Progenitor cell of endocrine pancreas (in vitro differentiated cells): ENCODE measurements around the gene ZNF366. TPM values are rescaled to one million over a fixed set of nuclear protein-coding genes. Genes with fewer than 3 reads are reported as not detected.

Source experiments
- DNase-seq: peaks from one replicate; pipeline ENCODE4 v3.0.0; 2021; ENCODE audit warnings: low spot score; ENCODE audit not compliant: unreplicated experiment
- H3K27ac Mint-ChIP-seq: 2 replicates; pipeline ENCODE4 v1.8.0; 2021; ENCODE audit warnings: mild to moderate bottlenecking, moderate library complexity, mixed read lengths
- H3K27me3 Mint-ChIP-seq: 2 replicates; pipeline ENCODE4 v1.8.0; 2021; ENCODE audit warnings: mixed read lengths
- H3K36me3 Mint-ChIP-seq: 2 replicates; pipeline ENCODE4 v1.8.0; 2022; ENCODE audit warnings: mixed read lengths; ENCODE audit not compliant: insufficient read depth
- H3K4me1 Mint-ChIP-seq: 2 replicates; pipeline ENCODE4 v1.8.0; 2021; ENCODE audit warnings: low read depth, mixed read lengths
- H3K4me3 Mint-ChIP-seq: 2 replicates; pipeline ENCODE4 v1.8.0; 2021; ENCODE audit warnings: low read depth, mild to moderate bottlenecking, moderate library complexity, mixed read lengths
- H3K9me3 Mint-ChIP-seq: 2 replicates; pipeline ENCODE4 v1.8.0; 2021; ENCODE audit warnings: low read depth, mixed read lengths
- CTCF ChIP-seq: fragments of 200-600 bp; sonication (generic); IDR thresholded peaks from one replicate; pipeline ENCODE4 v1.5.0; 2021; ENCODE audit warnings: antibody characterized with exemption, mild to moderate bottlenecking; ENCODE audit not compliant: unreplicated experiment
- total RNA-seq: library from RNA; stranded (reverse); gene quantifications from 2 replicates; pipeline ENCODE4 v1.2.1, GENCODE V29; 2021

ZNF366 gene
- total RNA-seq, 1 donor from 2014 or later, result not detected

- H3K36me3 Mint-ChIP-seq, result no peaks in the 10 kb centered on the region
- no peaks in the 10 kb centered on the region for H3K9me3 Mint-ChIP-seq
- H3K27me3 Mint-ChIP-seq, result peaks cover 10% of the 10 kb centered on the region
- no peak overlapping the region for H3K4me3 Mint-ChIP-seq
- no peak for TF ChIP-seq CTCF
- no peak overlapping the region for H3K27ac Mint-ChIP-seq
- DNase-seq, result no peak
- no peaks in the 10 kb centered on the region for H3K4me1 Mint-ChIP-seq
Measured at GRCh38 chr5:72454996-72455395, 52.2 kb downstream of the ZNF366 start.

- no peak for TF ChIP-seq CTCF
- Mint-ChIP-seq H3K27me3 (peaks cover 12% of the 10 kb centered on the region), H3K36me3 (no peaks in the 10 kb centered on the region), H3K4me3 (no peak overlapping the region), H3K27ac (no peak overlapping the region), H3K4me1 (no peaks in the 10 kb centered on the region), H3K9me3 (no peaks in the 10 kb centered on the region)
- DNase-seq, result no peak
Measured at GRCh38 chr5:72453246-72453775, 53.9 kb downstream of the ZNF366 start.

GRCh38 chr5:72452515-72453245 is 54.5 kb downstream of the ZNF366 start:
- H3K9me3 Mint-ChIP-seq, result no peaks in the 10 kb centered on the region
- H3K4me1 Mint-ChIP-seq, result no peaks in the 10 kb centered on the region
- H3K4me3 Mint-ChIP-seq, result no peak overlapping the region
- no peaks in the 10 kb centered on the region for H3K36me3 Mint-ChIP-seq
- TF ChIP-seq CTCF, result no peak
- peaks cover 12% of the 10 kb centered on the region for H3K27me3 Mint-ChIP-seq
- no peak for DNase-seq
- H3K27ac Mint-ChIP-seq, result no peak overlapping the region

- Mint-ChIP-seq H3K36me3 (no peaks in the 10 kb centered on the region), H3K4me3 (no peak overlapping the region), H3K27me3 (peaks cover 12% of the 10 kb centered on the region), H3K4me1 (no peaks in the 10 kb centered on the region), H3K9me3 (no peaks in the 10 kb centered on the region), H3K27ac (no peak overlapping the region)
- TF ChIP-seq CTCF, result no peak
- no peak for DNase-seq
Measured at GRCh38 chr5:72451741-72452505, 55.3 kb downstream of the ZNF366 start.

GRCh38 chr5:72448368-72448767 is 58.8 kb downstream of the ZNF366 start:
- no peak for DNase-seq
- Mint-ChIP-seq H3K36me3 (no peaks in the 10 kb centered on the region), H3K9me3 (no peaks in the 10 kb centered on the region), H3K27ac (no peak overlapping the region), H3K27me3 (peaks cover 5% of the 10 kb centered on the region), H3K4me3 (no peak overlapping the region), H3K4me1 (no peaks in the 10 kb centered on the region)
- TF ChIP-seq CTCF, result no peak
